Pons (tissue), 1 donor: ENCODE measurements around the gene TMEM52.

ENCODE experiments used
- DNase-seq: peaks from one replicate; pipeline ENCODE4 v3.0.0-alpha.2; 2016; ENCODE audit warnings: low spot score

TMEM52 gene

GRCh38 chr1:1914971-1915692 lies 3.9 kb downstream of the TMEM52 start, which contains the start of gene CALML6:
CALML6 (plus strand) TSS chr1:1915260; CDS start chr1:1915281, 21 bp downstream.
- DNase-seq = no peak

- no peak for DNase-seq
Observed at GRCh38 chr1:1914101-1914970, 4.7 kb downstream of the TMEM52 start.

- no peak for DNase-seq
Observed at GRCh38 chr1:1911350-1912041, 7.6 kb downstream of the TMEM52 start.

GRCh38 chr1:1910651-1911331 lies 8.3 kb downstream of the TMEM52 start:
- no peak for DNase-seq

GRCh38 chr1:1910033-1910465 lies 9.0 kb downstream of the TMEM52 start:
- DNase-seq = no peak

GRCh38 chr1:1908506-1908791 lies 10.6 kb downstream of the TMEM52 start:
- no peak for DNase-seq

GRCh38 chr1:1907098-1907736 lies 11.9 kb downstream of the TMEM52 start:
- DNase-seq = no peak

- peak; percentile 90 for DNase-seq
Observed at GRCh38 chr1:1906185-1907097, 12.6 kb downstream of the TMEM52 start.

- no peak for DNase-seq
Observed at GRCh38 chr1:1903224-1903623, 15.9 kb downstream of the TMEM52 start.

GRCh38 chr1:1901641-1902294 lies 17.3 kb downstream of the TMEM52 start:
- DNase-seq = no peak

GRCh38 chr1:1900883-1901640 lies 18.0 kb downstream of the TMEM52 start:
- DNase-seq = no peak

GRCh38 chr1:1899967-1900327 lies 19.1 kb downstream of the TMEM52 start:
- DNase-seq = no peak

- DNase-seq = no peak
Observed at GRCh38 chr1:1899266-1899966, 19.7 kb downstream of the TMEM52 start.

GRCh38 chr1:1898246-1898933 lies 20.7 kb downstream of the TMEM52 start:
- no peak for DNase-seq

- DNase-seq = no peak
Observed at GRCh38 chr1:1895456-1896336, 23.4 kb downstream of the TMEM52 start.

- DNase-seq = no peak
Observed at GRCh38 chr1:1895060-1895418, 24.0 kb downstream of the TMEM52 start.
